Bronchus fibroblast of lung (primary cell): Measurements from ENCODE around the gene FMNL1. TPM values are rescaled to one million over a fixed set of nuclear protein-coding genes. Genes with fewer than 3 reads are reported as not detected.

Source experiments
- total RNA-seq: library from RNA; depleted of rRNA; stranded (reverse); fragments of >200 nt; gene quantifications from 2 replicates; pipeline ENCODE4 v1.2.3, GENCODE V29; 2015

FMNL1 gene, protein sequence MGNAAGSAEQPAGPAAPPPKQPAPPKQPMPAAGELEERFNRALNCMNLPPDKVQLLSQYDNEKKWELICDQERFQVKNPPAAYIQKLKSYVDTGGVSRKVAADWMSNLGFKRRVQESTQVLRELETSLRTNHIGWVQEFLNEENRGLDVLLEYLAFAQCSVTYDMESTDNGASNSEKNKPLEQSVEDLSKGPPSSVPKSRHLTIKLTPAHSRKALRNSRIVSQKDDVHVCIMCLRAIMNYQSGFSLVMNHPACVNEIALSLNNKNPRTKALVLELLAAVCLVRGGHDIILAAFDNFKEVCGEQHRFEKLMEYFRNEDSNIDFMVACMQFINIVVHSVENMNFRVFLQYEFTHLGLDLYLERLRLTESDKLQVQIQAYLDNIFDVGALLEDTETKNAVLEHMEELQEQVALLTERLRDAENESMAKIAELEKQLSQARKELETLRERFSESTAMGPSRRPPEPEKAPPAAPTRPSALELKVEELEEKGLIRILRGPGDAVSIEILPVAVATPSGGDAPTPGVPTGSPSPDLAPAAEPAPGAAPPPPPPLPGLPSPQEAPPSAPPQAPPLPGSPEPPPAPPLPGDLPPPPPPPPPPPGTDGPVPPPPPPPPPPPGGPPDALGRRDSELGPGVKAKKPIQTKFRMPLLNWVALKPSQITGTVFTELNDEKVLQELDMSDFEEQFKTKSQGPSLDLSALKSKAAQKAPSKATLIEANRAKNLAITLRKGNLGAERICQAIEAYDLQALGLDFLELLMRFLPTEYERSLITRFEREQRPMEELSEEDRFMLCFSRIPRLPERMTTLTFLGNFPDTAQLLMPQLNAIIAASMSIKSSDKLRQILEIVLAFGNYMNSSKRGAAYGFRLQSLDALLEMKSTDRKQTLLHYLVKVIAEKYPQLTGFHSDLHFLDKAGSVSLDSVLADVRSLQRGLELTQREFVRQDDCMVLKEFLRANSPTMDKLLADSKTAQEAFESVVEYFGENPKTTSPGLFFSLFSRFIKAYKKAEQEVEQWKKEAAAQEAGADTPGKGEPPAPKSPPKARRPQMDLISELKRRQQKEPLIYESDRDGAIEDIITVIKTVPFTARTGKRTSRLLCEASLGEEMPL
- total RNA-seq: 2.7 and 4.0 TPM in 2 replicates

DNA sequence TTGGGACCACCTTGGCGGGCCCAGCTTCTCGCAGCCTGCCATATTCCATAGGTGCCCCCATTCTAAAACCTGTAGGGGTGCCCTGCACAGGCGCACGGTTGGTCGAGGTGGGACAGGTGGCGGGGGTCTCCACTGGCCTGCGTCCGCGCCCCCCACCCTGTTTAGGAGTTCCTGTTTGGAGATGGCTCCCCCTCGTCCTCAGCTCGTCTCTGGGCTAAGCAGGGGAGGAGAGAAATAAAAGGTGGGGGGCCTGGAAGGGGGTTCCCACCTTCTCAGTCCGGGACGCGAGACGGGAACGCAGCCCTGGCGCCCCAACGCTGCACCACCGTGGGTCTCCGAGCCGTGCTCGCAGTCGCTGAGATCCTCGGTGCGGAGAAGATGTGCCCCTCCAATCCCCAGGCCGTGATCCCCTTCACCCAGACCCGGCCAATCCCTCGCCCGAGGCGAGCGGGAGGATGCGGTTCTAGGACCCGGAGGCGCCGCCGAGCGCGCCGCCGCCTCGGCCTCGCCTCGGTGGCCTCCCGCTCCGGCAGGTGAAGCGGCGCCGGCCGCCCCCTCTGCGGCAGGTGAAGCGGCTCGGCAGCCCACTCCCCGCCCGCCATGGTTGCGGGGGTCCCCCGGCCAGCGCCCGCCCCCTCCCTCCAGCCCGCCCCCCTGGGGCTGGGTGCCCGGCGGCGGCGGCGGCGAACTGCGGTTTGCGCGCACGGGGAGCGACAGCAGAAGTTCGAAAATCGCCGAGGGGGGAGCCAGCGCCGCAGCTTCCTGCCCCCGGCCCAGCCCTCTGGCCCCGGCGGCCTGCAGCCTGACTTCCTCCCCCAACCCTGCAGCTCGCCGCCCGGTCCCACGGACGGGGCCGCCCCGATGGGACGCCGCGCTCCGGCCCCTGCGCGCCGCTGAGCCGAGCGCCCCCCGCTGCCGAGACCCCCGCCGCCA is at the start of gene FMNL1:
TSS of gene FMNL1 (plus strand) at position 805 of the 933 bp plus-strand sequence. CDS start 240 bp downstream, outside the sequence.

DNA sequence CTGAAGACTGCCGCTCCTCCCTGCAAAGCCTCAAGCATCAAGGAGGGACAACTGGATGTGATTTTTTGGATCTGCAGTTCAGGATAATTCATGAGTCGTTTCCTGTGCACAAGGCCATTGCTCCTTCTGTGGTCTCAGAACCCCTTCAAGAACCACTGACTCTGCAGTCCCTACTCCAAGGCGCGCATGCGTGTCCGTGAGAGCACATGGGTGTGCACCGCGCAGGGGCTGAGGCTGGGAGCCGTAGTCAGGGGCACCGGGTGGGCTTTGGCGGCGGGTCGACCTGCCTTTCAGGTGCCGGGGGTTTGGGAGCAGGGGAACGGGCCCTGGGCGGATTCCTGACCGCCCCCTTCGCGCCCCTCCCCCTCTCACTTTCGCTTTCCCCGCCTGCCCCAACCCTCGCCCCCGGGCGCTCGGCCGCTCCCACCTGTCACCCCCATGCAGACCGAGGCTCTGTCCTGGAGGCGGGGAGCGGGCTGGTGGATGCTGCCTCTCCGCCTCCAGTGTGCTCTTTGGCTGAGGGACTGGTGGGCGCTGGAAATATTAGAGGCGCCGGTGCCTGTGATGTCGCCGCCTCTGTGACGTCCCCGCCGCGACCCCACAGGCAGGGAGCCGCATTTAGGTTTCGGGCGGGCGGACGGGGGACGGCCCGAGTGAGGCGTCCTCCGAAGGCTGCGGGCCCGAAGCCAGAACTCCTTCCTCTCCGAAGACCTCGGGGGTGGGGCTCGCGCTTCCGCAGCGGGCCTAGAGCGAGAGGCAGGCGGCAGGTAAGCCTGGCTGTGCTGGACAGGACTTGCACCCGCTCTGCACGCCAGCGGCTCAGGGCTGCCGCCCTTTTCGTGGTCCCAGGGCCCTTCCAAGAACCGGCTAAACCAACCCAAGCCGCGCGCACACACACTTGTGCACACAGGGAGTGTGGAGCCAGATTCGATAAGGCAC is 40.2 kb downstream of the FMNL1 start, which contains the start of gene SPATA32:
TSS of gene SPATA32 (minus strand) at position 518 of the 939 bp plus-strand sequence. CDS start at position 440, 78 bp downstream.

Other genes starting within 250 kb of the FMNL1 start
- gene DCAKD, start 170.3 kb upstream of the FMNL1 start, total RNA-seq: 70.5 and 77.2 TPM in 2 replicates
- 57.2 and 66.6 TPM in 2 replicates for gene NMT1, start 160.6 kb upstream of the FMNL1 start, total RNA-seq
- 17.1 and 26.1 TPM in 2 replicates for gene PLCD3, start 89.4 kb upstream of the FMNL1 start, total RNA-seq
- 5.9 and 7.1 TPM in 2 replicates for gene ACBD4, start 86.2 kb upstream of the FMNL1 start, total RNA-seq
- 10.4 and 11.9 TPM in 2 replicates for gene HEXIM1, start 73.4 kb upstream of the FMNL1 start, total RNA-seq
- gene HEXIM2, start 60.0 kb upstream of the FMNL1 start, total RNA-seq: 9.7 and 10.9 TPM in 2 replicates
- not detected in 2 replicates for gene SPATA32, start 40.2 kb downstream of the FMNL1 start, total RNA-seq
- gene MAP3K14, start 95.1 kb downstream of the FMNL1 start, total RNA-seq: 4.3 and 4.4 TPM in 2 replicates
- gene ARHGAP27, start 211.0 kb downstream of the FMNL1 start, total RNA-seq: 0.59 and 2.4 TPM in 2 replicates